Measurements from ENCODE around the gene ALKAL2. TPM values are rescaled to one million over a fixed set of nuclear protein-coding genes. Genes with fewer than 3 reads are reported as not detected.

ALKAL2 gene
- total RNA-seq, 1 experiment from 2014 or later = not detected

- no peak overlapping the region for H3K4me3 ChIP-seq (replicated peaks in 1 of 2; ENCODE audit: low read depth in 1 of 2, low read length in 2 of 2)
- no peak overlapping the region for H3K9ac ChIP-seq (ENCODE audit: low read length)
- TF ChIP-seq POLR2AphosphoS5 (IDR thresholded peaks at IDR 0.05; ENCODE audit: low read depth, low read length) (no peak), ZFX (IDR thresholded peaks at IDR 0.05) (no peak), EZH2phosphoT487 (IDR thresholded peaks at IDR 0.05; ENCODE audit: borderline replicate concordance) (no peak), ATF3 (IDR thresholded peaks at IDR 0.05) (no peak), SIN3A (IDR thresholded peaks at IDR 0.05; ENCODE audit: low read depth) (no peak), POLR2A (IDR thresholded peaks at IDR 0.05; ENCODE audit: borderline replicate concordance, extremely low read depth, insufficient read depth, insufficient read length) (no peak), RAD21 (IDR thresholded peaks at IDR 0.05; ENCODE audit: low read depth) (no peak)
- intact Hi-C loops (cut with micrococcal nuclease) = no loop called here
- H3K9me3 ChIP-seq (ENCODE audit: control insufficient read depth in 1 of 2, insufficient read depth in 1 of 2, low read depth in 1 of 2, low read length in 2 of 2) = no peaks in the 10 kb centered on the region
- no peak overlapping the region for H3K27ac ChIP-seq (ENCODE audit: low read depth, low read length)
- no peaks in the 10 kb centered on the region for H3K9me2 ChIP-seq (ENCODE audit: insufficient read depth)
- H3K4me1 ChIP-seq (ENCODE audit: control insufficient read depth in 1 of 2, insufficient read depth in 2 of 2, low read length in 2 of 2) = no peaks in the 10 kb centered on the region
- 0 out of 2 replicates have a peak, but pooled peaks cover 3% of the 10 kb centered on the region for H3K79me2 ChIP-seq (ENCODE audit: insufficient read depth, low read length)
- no peak overlapping the region for H2AFZ ChIP-seq (ENCODE audit: low read depth, low read length, poor library complexity, severe bottlenecking)
- H4K20me1 ChIP-seq (ENCODE audit: insufficient read depth) = no peaks in the 10 kb centered on the region
- CTCF ChIA-PET = no interaction called here
- no peaks in the 10 kb centered on the region for H3K27me3 ChIP-seq (ENCODE audit: insufficient read depth, low read length)
- no peak for ATAC-seq
- POLR2A ChIA-PET = no interaction called here
- peaks cover 3 to 6% of the 10 kb centered on the region in 2 experiments; a peak in 1 of 4 replicates for H3K36me3 ChIP-seq (ENCODE audit: control insufficient read depth in 1 of 2, insufficient read depth in 2 of 2, low read length in 2 of 2)
- no peak overlapping the region for H3K4me2 ChIP-seq (ENCODE audit: low read length)
- RAD21 ChIA-PET (ENCODE audit: low non-redundant PET in 1 of 2, low total read pairs in 2 of 2, uncharacterized antibody in 2 of 2, unreplicated experiment in 2 of 2) = no interaction called here
- DNase-seq (ENCODE audit: low read depth, low spot score) = no peak
- BruUV-seq (replicated peaks) = no TSS peak
These were observed 1.0 kb downstream of the ALKAL2 start for GRCh38 chr2:286774-287392.

GRCh38 chr2:286035-286434 lies 1.9 kb downstream of the ALKAL2 start:
- intact Hi-C loops (cut with micrococcal nuclease) = no loop called here
- no TSS peak for BruUV-seq (replicated peaks)
- no peak overlapping the region for H3K4me2 ChIP-seq (ENCODE audit: low read length)
- no peak for TF ChIP-seq SIN3A (IDR thresholded peaks at IDR 0.05; ENCODE audit: low read depth)
- TF ChIP-seq EZH2phosphoT487 (IDR thresholded peaks at IDR 0.05; ENCODE audit: borderline replicate concordance) = no peak
- no peak for TF ChIP-seq YY1 (IDR thresholded peaks at IDR 0.05; ENCODE audit: extremely low read depth, insufficient replicate concordance, low read depth, low read length)
- no peak for TF ChIP-seq ZBTB33 (IDR thresholded peaks at IDR 0.05; ENCODE audit: extremely low read depth, insufficient replicate concordance, low read length)
- TF ChIP-seq EGR1 (IDR thresholded peaks at IDR 0.05; ENCODE audit: low read depth) = no peak
- TF ChIP-seq ATF3 (IDR thresholded peaks at IDR 0.05) = no peak
- TF ChIP-seq SRF (IDR thresholded peaks at IDR 0.05; ENCODE audit: low read depth) = no peak
- TF ChIP-seq MAX (IDR thresholded peaks at IDR 0.05) = no peak
- peaks cover 3 to 8% of the 10 kb centered on the region in 2 experiments; a peak in 1 of 4 replicates for H3K36me3 ChIP-seq (ENCODE audit: control insufficient read depth in 1 of 2, insufficient read depth in 2 of 2, low read length in 2 of 2)
- no peaks in the 10 kb centered on the region for H4K20me1 ChIP-seq (ENCODE audit: insufficient read depth)
- ATAC-seq = no peak
- H3K9me3 ChIP-seq (ENCODE audit: control insufficient read depth in 1 of 2, insufficient read depth in 1 of 2, low read depth in 1 of 2, low read length in 2 of 2) = no peaks in the 10 kb centered on the region
- no peaks in the 10 kb centered on the region for H3K27me3 ChIP-seq (ENCODE audit: insufficient read depth, low read length)
- ChIA-PET CTCF (no interaction called here), RAD21 (ENCODE audit: low non-redundant PET in 1 of 2, low total read pairs in 2 of 2, uncharacterized antibody in 2 of 2, unreplicated experiment in 2 of 2) (no interaction called here), POLR2A (no interaction called here)
- no peaks in the 10 kb centered on the region for H3K4me1 ChIP-seq (ENCODE audit: control insufficient read depth in 1 of 2, insufficient read depth in 2 of 2, low read length in 2 of 2)
- DNase-seq (ENCODE audit: low read depth, low spot score) = no peak
- 0 out of 2 replicates have a peak, but pooled peaks cover 3% of the 10 kb centered on the region for H3K79me2 ChIP-seq (ENCODE audit: insufficient read depth, low read length)
- H3K9ac ChIP-seq (ENCODE audit: low read length) = no peak overlapping the region
- H3K27ac ChIP-seq (ENCODE audit: low read depth, low read length) = no peak overlapping the region
- no peaks in the 10 kb centered on the region for H3K9me2 ChIP-seq (ENCODE audit: insufficient read depth)
- H3K4me3 ChIP-seq (replicated peaks in 1 of 2; ENCODE audit: low read depth in 1 of 2, low read length in 2 of 2) = no peak overlapping the region
- no peak overlapping the region for H2AFZ ChIP-seq (ENCODE audit: low read depth, low read length, poor library complexity, severe bottlenecking)

Measured in HCT116 (cell line).